ENCODE data around the gene ELP4.

GRCh38 chr11:31529189-31529588, 19.6 kb downstream of the ELP4 start:
- TF ChIP-seq EZH2 (IDR thresholded peaks at IDR 0.05), result no peak
- no peak for TF ChIP-seq POLR2AphosphoS5 (IDR thresholded peaks at IDR 0.05; ENCODE audit: borderline replicate concordance, low read depth, low read length)
- TF ChIP-seq FOXP2 (optimal IDR thresholded peaks at IDR 0.05; ENCODE audit: control extremely low read depth, extremely low read length, insufficient read depth), result no peak
